Stomach (tissue), 9 donors: ENCODE measurements around the gene CERK. TPM values are rescaled to one million over a fixed set of nuclear protein-coding genes. Genes with fewer than 3 reads are reported as not detected.

Experiments used
- DNase-seq, 2 donors: peaks; one replicate each; pipeline versions ENCODE4 v3.0.0 to v3.0.0-alpha.2; 2013 to 2019
- H3K27ac ChIP-seq, 5 donors: fragments of 200-600 bp in 4 of 5; sonication (generic) in 4 of 5; one replicate each; pipeline ENCODE4 v1.5.1; 2013 to 2019; ENCODE audit warnings: mild to moderate bottlenecking in 1 of 5, moderate library complexity in 1 of 5
- H3K27me3 ChIP-seq, 3 donors: fragments of 200-600 bp; sonication (generic); one replicate each; pipeline ENCODE4 v1.5.1; 2017 to 2019; ENCODE audit warnings: mixed run types in 1 of 3
- H3K36me3 ChIP-seq, 4 donors: fragments of 200-600 bp; sonication (generic); 1 replicate in 3 of 4; 2 replicates in 1 of 4; pipeline ENCODE4 v1.5.1; 2016 to 2019
- H3K4me1 ChIP-seq, 4 donors: fragments of 200-600 bp; sonication (generic); one replicate each; pipeline ENCODE4 v1.5.1; 2016 to 2019
- H3K4me3 ChIP-seq, 4 donors: fragments of 200-600 bp; sonication (generic) in 3 of 4; one replicate each; pipeline ENCODE4 v1.5.1; 2016 to 2019; ENCODE audit warnings: mild to moderate bottlenecking in 1 of 4
- H3K9me3 ChIP-seq, 4 donors: fragments of 200-600 bp; sonication (generic); one replicate each; pipeline ENCODE4 v1.5.1; 2016 to 2019
- CTCF ChIP-seq, 7 experiments: fragments of 450-650 bp in 4 of 7; fragments of 200-600 bp in 3 of 7; sonication (generic) in 3 of 7; IDR thresholded peaks; one replicate each; pipeline ENCODE4 v1.5.1; 2016 to 2019; ENCODE audit warnings: antibody characterized with exemption in 7 of 7, control low read depth in 2 of 7, mild to moderate bottlenecking in 1 of 7
- EP300 ChIP-seq: sonication (generic); formaldehyde crosslinking; IDR thresholded peaks from one replicate; pipeline ENCODE4 v1.6.1; 2017; ENCODE audit warnings: antibody characterized with exemption
- POLR2A ChIP-seq, 4 donors: fragments of 450-650 bp; IDR thresholded peaks; one replicate each; pipeline ENCODE4 v1.6.1; 2016; ENCODE audit warnings: antibody characterized with exemption in 4 of 4, control low read depth in 2 of 4, mild to moderate bottlenecking in 1 of 4, moderate library complexity in 1 of 4
- POLR2AphosphoS5 ChIP-seq, 3 donors: sonication (generic); formaldehyde crosslinking; IDR thresholded peaks; one replicate each; pipeline ENCODE4 v1.6.1; 2016; ENCODE audit warnings: antibody characterized with exemption in 3 of 3
- WGBS, 5 donors: extraction: QIAGEN DNeasy Blood & Tissue Kit in 3 of 5; methylation state at CpG; one replicate each; pipeline versions ENCODE4 v1.1.5 to v1.1.7; 2013 to 2018; 5-methylcytosine and 5-hydroxymethylcytosine counted together
- intact Hi-C: fragments of 100-400 bp; cut with DNase I; formaldehyde crosslinking; loops from one replicate; pipeline ENCODE4 v1.15.1; 2023; ENCODE audit warnings: low total_unique reads
- polyA plus RNA-seq, 3 donors: library from polyadenylated mRNA; stranded (reverse); fragments of 200-250 nt; gene quantifications; one replicate each; pipeline ENCODE4 v1.2.3, GENCODE V29; 2013
- total RNA-seq, 5 donors: library from RNA; depleted of rRNA; stranded (reverse); fragments of >200 nt; gene quantifications; one replicate each; pipeline versions ENCODE4 v1.1.0 to v1.2.3, GENCODE V29; 2014 to 2016
- donor health status: healthy with polysubstance abuse.
- donor health status: Bipolar disorder and iron deficiency.
- donor health status: healthy.

CERK gene
- total and polyA plus RNA-seq, 8 donors = 12.5 to 59.4 (median 31.5) TPM

- TF ChIP-seq EP300 = no peak
- TF ChIP-seq CTCF (IDR thresholded peaks at IDR 0.05) = no peak
Measured at GRCh38 chr22:46656856-46657654, 81.0 kb downstream of the CERK start.

GRCh38 chr22:46655861-46656608 lies 82.0 kb downstream of the CERK start:
- Histone ChIP-seq H3K4me3 (no peak overlapping the region), H3K27me3 (no peaks in the 10 kb centered on the region), H3K4me1 (peaks cover 32 to 47% (median 41%) of the 10 kb centered on the region in 4 donors), H3K9me3 (no peaks in the 10 kb centered on the region), H3K36me3 (peaks cover 0 to 34% (median 16%) of the 10 kb centered on the region in 4 donors), H3K27ac (no peak overlapping the region)
- 85 to 95% (median 93%) methylated on average over 14 to 26 of the region's 26 CpGs for WGBS, 5 donors
- intact Hi-C loops = no loop called here
- DNase-seq = no peak
- TF ChIP-seq CTCF (IDR thresholded peaks at IDR 0.05) (no peak), POLR2AphosphoS5 (IDR thresholded peaks at IDR 0.05) (no peak), EP300 (no peak), POLR2A (IDR thresholded peaks at IDR 0.05) (no peak)

More at GRCh38 chr22:46656856-46657654, 81.0 kb downstream of the CERK start:
- no peak overlapping the region for H3K27ac ChIP-seq
- intact Hi-C loops = no loop called here
- peaks cover 30 to 44% (median 41%) of the 10 kb centered on the region in 4 donors for H3K4me1 ChIP-seq
- no peaks in the 10 kb centered on the region for H3K9me3 ChIP-seq
- no peaks in the 10 kb centered on the region for H3K27me3 ChIP-seq
- no peak overlapping the region for H3K4me3 ChIP-seq
- DNase-seq = no peak
- 88 to 96% (median 91%) methylated on average over 13 to 15 of the region's 15 CpGs for WGBS, 5 donors
- H3K36me3 ChIP-seq = peaks cover 0 to 44% (median 24%) of the 10 kb centered on the region in 4 donors

GRCh38 chr22:46654927-46655595 lies 83.0 kb downstream of the CERK start:
- intact Hi-C loops = no loop called here
- H3K9me3 ChIP-seq = no peaks in the 10 kb centered on the region
- no peak overlapping the region for H3K4me3 ChIP-seq
- H3K36me3 ChIP-seq = peaks cover 0 to 34% (median 16%) of the 10 kb centered on the region in 4 donors
- H3K27ac ChIP-seq = no peak overlapping the region
- 89 to 93% (median 90%) methylated on average over 14 of the region's 14 CpGs for WGBS, 5 donors
- TF ChIP-seq CTCF (IDR thresholded peaks at IDR 0.05) (no peak), POLR2A (IDR thresholded peaks at IDR 0.05) (no peak), POLR2AphosphoS5 (IDR thresholded peaks at IDR 0.05) (no peak), EP300 (no peak)
- H3K4me1 ChIP-seq = peaks cover 30 to 46% (median 40%) of the 10 kb centered on the region in 4 donors
- no peak for DNase-seq
- H3K27me3 ChIP-seq = no peaks in the 10 kb centered on the region

GRCh38 chr22:46654426-46654825 lies 83.6 kb downstream of the CERK start:
- WGBS, 5 donors = 90 to 96% (median 92%) methylated on average over 10 to 17 of the region's 17 CpGs
- H3K27ac ChIP-seq = no peak overlapping the region

More at GRCh38 chr22:46654426-46654825, 83.6 kb downstream of the CERK start:
- Histone ChIP-seq H3K4me3 (no peak overlapping the region), H3K36me3 (peaks cover 0 to 28% (median 15%) of the 10 kb centered on the region in 4 donors), H3K9me3 (no peaks in the 10 kb centered on the region), H3K27me3 (no peaks in the 10 kb centered on the region), H3K4me1 (peaks cover 35 to 48% (median 41%) of the 10 kb centered on the region in 4 donors)
- TF ChIP-seq POLR2A (IDR thresholded peaks at IDR 0.05) (no peak), EP300 (no peak), CTCF (IDR thresholded peaks at IDR 0.05) (no peak), POLR2AphosphoS5 (IDR thresholded peaks at IDR 0.05) (no peak)
- intact Hi-C loops = no loop called here
- no peak for DNase-seq
